ENCODE measurements around the gene PAQR9.

DNA sequence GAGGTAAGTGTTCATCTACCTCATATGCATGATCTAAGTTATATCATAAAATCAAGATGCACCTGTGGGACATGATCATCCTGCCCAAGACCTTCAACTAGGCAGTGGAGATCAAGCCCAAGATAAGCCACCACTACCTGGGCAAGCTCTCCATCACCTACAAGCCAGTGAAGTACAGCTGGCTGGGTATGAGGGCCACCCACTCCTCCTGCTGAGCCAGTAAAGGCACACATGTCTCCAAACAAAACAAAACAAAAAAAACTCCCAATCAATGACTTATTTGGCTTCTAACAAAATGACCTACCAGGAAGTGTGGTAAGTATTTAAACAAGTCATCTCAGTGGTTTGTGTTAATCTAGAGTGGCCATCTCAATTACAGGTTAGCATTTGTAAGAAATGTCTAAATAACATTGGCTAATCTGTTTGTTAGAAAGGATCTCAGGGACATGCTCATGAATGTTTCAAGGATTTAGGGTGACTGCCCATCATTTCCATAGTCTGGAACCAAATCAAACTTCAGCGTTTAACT lies 3.1 kb downstream of the PAQR9 start:
- TF ChIP-seq, protein P1, sequence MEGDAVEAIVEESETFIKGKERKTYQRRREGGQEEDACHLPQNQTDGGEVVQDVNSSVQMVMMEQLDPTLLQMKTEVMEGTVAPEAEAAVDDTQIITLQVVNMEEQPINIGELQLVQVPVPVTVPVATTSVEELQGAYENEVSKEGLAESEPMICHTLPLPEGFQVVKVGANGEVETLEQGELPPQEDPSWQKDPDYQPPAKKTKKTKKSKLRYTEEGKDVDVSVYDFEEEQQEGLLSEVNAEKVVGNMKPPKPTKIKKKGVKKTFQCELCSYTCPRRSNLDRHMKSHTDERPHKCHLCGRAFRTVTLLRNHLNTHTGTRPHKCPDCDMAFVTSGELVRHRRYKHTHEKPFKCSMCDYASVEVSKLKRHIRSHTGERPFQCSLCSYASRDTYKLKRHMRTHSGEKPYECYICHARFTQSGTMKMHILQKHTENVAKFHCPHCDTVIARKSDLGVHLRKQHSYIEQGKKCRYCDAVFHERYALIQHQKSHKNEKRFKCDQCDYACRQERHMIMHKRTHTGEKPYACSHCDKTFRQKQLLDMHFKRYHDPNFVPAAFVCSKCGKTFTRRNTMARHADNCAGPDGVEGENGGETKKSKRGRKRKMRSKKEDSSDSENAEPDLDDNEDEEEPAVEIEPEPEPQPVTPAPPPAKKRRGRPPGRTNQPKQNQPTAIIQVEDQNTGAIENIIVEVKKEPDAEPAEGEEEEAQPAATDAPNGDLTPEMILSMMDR (IDR thresholded peaks at IDR 0.05), result no peak
- TF ChIP-seq POLR2AphosphoS5 (IDR thresholded peaks at IDR 0.05) (no peak), POLR2A (IDR thresholded peaks at IDR 0.05) (no peak), EP300 (IDR thresholded peaks at IDR 0.05) (no peak)
